ENCODE results near the gene SMARCAL1. TPM values are rescaled to one million over a fixed set of nuclear protein-coding genes. Genes with fewer than 3 reads are reported as not detected.

The SMARCAL1 gene
- total RNA-seq, 1 donor: 21.7 TPM

DNA sequence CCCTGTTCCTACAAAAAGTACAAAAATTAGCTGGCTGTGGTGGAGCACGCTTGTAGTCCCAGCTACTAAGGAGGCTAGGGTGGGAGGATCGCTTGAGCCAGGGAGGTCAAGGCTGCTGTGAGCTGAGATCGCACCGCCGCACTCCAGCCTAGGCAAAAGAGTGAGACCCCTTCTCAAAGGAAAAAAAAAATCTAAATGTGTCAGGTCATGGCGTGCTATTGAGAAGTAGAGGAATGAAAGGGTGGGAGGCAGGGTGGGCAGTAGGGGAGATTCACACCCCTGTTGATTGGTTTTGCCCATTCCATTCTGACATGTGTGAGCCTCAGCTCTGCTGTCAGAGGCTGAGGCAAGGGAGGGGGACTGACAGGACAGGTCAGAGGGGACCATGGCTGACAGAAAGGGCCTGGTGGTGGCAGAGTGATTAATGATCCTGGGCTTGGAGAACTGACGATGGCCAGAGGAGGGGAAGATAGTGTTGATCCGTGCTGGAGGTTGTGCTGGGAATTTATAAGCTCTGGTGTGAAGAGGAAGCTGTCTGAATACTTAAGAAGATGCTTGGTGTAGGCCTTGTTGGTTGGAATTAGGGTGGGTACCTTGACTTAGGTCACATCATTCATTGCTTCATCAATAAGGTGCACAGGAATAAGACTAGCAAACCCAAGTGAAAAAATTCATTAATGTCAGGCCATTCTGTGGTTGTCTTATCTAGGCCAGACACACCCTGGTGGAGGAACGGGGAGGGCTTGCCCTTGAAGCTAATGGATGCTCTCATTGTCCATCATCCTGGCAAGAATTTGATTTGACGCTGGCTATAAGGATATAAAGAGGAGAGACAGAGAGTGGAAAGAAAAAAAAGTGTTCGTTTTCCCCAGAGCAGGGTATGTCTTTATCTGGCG is 19.1 kb upstream of the SMARCAL1 start:
- H3K9me3 ChIP-seq (ENCODE audit: low read depth, low read length): no peaks in the 10 kb centered on the region
- no peak for TF ChIP-seq CTCF (IDR thresholded peaks at IDR 0.05; ENCODE audit: extremely low read depth, low read depth, low read length)
- no peaks in the 10 kb centered on the region for H3K27me3 ChIP-seq (ENCODE audit: insufficient read depth, low read length)
- no peaks in the 10 kb centered on the region for H3K36me3 ChIP-seq (ENCODE audit: insufficient read depth, low read length)
- H3K4me2 ChIP-seq (ENCODE audit: insufficient read depth, low read length): no peak overlapping the region
- no peak overlapping the region for H3K4me3 ChIP-seq (ENCODE audit: insufficient read depth, low read length)
- peaks cover 3% of the 10 kb centered on the region for H3K4me1 ChIP-seq (ENCODE audit: insufficient read depth, low read length)
- no peak overlapping the region for H3K27ac ChIP-seq (ENCODE audit: low read depth, low read length)
- no peaks in the 10 kb centered on the region for H4K20me1 ChIP-seq (ENCODE audit: insufficient read depth, low read length)
- H3K79me2 ChIP-seq (ENCODE audit: insufficient read depth, low read length): no peaks in the 10 kb centered on the region
- no peak for DNase-seq (ENCODE audit: insufficient read length, low spot score, missing footprints)
- H2AFZ ChIP-seq (ENCODE audit: low read length): no peak overlapping the region

DNA sequence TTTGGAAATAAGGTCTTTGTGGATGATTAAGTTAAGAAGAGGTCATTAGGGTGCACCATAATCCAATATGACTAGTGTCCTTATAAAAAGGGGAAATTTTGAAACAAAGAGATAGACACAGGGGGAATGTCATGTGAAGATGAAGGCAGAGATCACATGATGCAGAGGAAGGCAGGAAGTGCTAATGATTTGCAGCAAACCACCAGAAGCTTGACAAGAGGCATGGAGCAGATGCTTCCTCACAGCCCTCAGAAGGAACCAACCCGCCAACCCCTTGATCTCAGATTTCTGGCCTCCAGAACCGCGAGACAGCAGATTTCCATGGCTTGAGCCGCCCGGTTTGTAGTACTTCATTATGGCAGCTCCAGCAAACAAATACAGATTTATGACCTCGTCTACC is 17.4 kb upstream of the SMARCAL1 start:
- Histone ChIP-seq H3K27me3 (ENCODE audit: insufficient read depth, low read length) (no peaks in the 10 kb centered on the region), H2AFZ (ENCODE audit: low read length) (no peak overlapping the region), H3K4me3 (ENCODE audit: insufficient read depth, low read length) (no peak overlapping the region), H3K9me3 (ENCODE audit: low read depth, low read length) (no peaks in the 10 kb centered on the region), H3K4me1 (ENCODE audit: insufficient read depth, low read length) (peaks cover 3% of the 10 kb centered on the region), H3K36me3 (ENCODE audit: insufficient read depth, low read length) (no peaks in the 10 kb centered on the region), H3K27ac (ENCODE audit: low read depth, low read length) (no peak overlapping the region), H4K20me1 (ENCODE audit: insufficient read depth, low read length) (no peaks in the 10 kb centered on the region), H3K4me2 (ENCODE audit: insufficient read depth, low read length) (no peak overlapping the region), H3K79me2 (ENCODE audit: insufficient read depth, low read length) (no peaks in the 10 kb centered on the region)
- DNase-seq (ENCODE audit: insufficient read length, low spot score, missing footprints): no peak
- no peak for TF ChIP-seq CTCF (IDR thresholded peaks at IDR 0.05; ENCODE audit: extremely low read depth, low read depth, low read length)

- Histone ChIP-seq H3K27ac (ENCODE audit: low read depth, low read length) (no peak overlapping the region), H3K27me3 (ENCODE audit: insufficient read depth, low read length) (no peaks in the 10 kb centered on the region), H3K79me2 (ENCODE audit: insufficient read depth, low read length) (no peaks in the 10 kb centered on the region), H3K4me1 (ENCODE audit: insufficient read depth, low read length) (no peaks in the 10 kb centered on the region), H3K4me3 (ENCODE audit: insufficient read depth, low read length) (no peak overlapping the region), H4K20me1 (ENCODE audit: insufficient read depth, low read length) (no peaks in the 10 kb centered on the region), H3K4me2 (ENCODE audit: insufficient read depth, low read length) (no peak overlapping the region), H3K36me3 (ENCODE audit: insufficient read depth, low read length) (no peaks in the 10 kb centered on the region), H2AFZ (ENCODE audit: low read length) (no peak overlapping the region), H3K9me3 (ENCODE audit: low read depth, low read length) (no peaks in the 10 kb centered on the region)
- no peak for TF ChIP-seq CTCF (IDR thresholded peaks at IDR 0.05; ENCODE audit: extremely low read depth, low read depth, low read length)
- DNase-seq (ENCODE audit: insufficient read length, low spot score, missing footprints): no peak
These were observed 12.7 kb upstream of the SMARCAL1 start for GRCh38 chr2:216399621-216400020.

- Histone ChIP-seq H3K27me3 (ENCODE audit: insufficient read depth, low read length) (peaks cover 3% of the 10 kb centered on the region), H3K4me3 (ENCODE audit: insufficient read depth, low read length) (no peak overlapping the region), H3K4me2 (ENCODE audit: insufficient read depth, low read length) (no peak overlapping the region), H3K4me1 (ENCODE audit: insufficient read depth, low read length) (no peaks in the 10 kb centered on the region), H2AFZ (ENCODE audit: low read length) (peak overlapping the region; percentile 60), H3K36me3 (ENCODE audit: insufficient read depth, low read length) (no peaks in the 10 kb centered on the region), H3K79me2 (ENCODE audit: insufficient read depth, low read length) (no peaks in the 10 kb centered on the region), H3K9me3 (ENCODE audit: low read depth, low read length) (no peaks in the 10 kb centered on the region), H3K27ac (ENCODE audit: low read depth, low read length) (no peak overlapping the region), H4K20me1 (ENCODE audit: insufficient read depth, low read length) (no peaks in the 10 kb centered on the region)
- no peak for DNase-seq (ENCODE audit: insufficient read length, low spot score, missing footprints)
- no peak for TF ChIP-seq CTCF (IDR thresholded peaks at IDR 0.05; ENCODE audit: extremely low read depth, low read depth, low read length)
These were observed 9.5 kb upstream of the SMARCAL1 start for GRCh38 chr2:216402751-216403150.
